Hepatocyte (in vitro differentiated cells): ENCODE measurements around the gene EBP.

Experiments used
- CTCF ChIP-seq: fragments of 200-600 bp; sonication (generic); IDR thresholded peaks from 2 replicates; pipeline ENCODE4 v1.5.1; 2016; ENCODE audit warnings: antibody characterized with exemption, mild to moderate bottlenecking; ENCODE audit not compliant: poor library complexity
- EZH2 ChIP-seq: fragments of 200-600 bp; sonication (generic); IDR thresholded peaks from 2 replicates; pipeline ENCODE4 v1.6.1; 2016; ENCODE audit warnings: antibody characterized with exemption, mild to moderate bottlenecking, borderline replicate concordance

GRCh38 chrX:48560056-48560455 is 38.4 kb downstream of the EBP start:
- TF ChIP-seq CTCF (no peak), EZH2 (no peak)
